GM19397 (cell line): Measurements from ENCODE around the gene COG8.
"Not testable (repeated sequence)": the region's sequence is repeated elsewhere in the genome, so short reads cannot be mapped to it uniquely, and the experiment has no call there.

Experiments
- ATAC-seq: cut with Tn5 transposase; IDR thresholded peaks from one replicate; pipeline ENCODE4 v1.9.1; 2021; ENCODE audit warnings: mild to moderate bottlenecking, moderate library complexity; ENCODE audit not compliant: unreplicated experiment

COG8 gene

DNA sequence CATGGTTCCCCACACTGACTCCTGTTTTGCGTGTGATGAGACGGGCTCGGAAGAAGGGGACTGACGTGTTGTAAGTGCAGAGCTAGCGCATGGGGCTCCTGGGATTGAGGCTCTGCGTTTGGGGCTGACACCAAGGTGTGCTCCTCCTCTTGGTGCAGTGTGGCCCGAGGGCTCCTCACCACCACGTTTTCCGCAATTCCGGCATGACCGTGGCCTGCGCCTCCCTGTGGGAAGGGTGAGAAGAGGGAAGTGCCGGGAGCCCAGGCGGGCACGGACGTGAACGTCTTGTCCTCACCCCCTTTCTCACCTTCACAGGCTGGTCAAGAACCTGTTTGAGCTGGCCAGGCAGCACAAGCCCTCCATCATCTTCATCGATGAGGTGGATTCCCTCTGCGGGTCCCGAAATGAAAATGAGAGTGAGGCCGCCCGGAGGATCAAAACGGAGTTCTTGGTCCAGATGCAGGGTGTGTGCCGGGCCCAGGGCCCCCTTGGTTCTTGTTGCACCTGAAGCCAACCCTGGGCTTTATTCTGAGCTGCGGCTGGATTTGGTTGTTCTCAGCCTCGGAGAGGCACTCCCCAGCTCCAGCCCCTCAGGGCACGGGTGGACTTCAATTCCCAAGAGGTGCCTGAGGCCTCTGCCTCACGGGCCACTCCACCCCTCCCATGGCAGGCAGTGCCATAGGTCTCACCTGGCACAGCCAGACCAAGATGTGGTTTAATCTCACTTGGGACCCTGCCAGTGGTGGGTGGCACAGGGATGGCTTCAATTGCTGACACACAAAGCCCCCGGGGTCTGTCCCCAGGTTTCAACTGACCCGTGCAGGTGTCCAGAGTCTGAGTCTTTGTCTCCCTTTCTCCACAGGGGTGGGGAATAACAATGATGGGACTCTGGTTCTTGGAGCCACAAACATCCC lies 19.3 kb downstream of the COG8 start:
- no peak for ATAC-seq

DNA sequence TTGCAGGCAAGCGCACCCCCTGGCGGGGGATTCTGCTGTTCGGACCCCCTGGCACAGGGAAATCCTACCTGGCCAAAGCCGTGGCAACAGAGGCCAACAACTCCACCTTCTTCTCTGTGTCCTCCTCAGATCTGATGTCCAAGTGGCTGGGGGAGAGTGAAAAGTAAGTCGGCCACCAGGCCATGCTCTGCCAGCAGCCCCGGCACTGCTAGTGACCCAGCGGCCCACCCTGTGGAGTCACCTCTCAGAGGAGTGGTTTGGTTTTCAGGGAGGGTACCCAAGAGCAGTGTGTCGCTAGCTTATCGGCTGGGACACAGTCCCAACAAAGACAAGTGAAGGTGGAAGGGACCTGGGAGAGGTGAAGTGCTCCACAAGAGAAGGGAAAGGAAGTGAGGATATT lies 20.0 kb downstream of the COG8 start:
- ATAC-seq = no peak

DNA sequence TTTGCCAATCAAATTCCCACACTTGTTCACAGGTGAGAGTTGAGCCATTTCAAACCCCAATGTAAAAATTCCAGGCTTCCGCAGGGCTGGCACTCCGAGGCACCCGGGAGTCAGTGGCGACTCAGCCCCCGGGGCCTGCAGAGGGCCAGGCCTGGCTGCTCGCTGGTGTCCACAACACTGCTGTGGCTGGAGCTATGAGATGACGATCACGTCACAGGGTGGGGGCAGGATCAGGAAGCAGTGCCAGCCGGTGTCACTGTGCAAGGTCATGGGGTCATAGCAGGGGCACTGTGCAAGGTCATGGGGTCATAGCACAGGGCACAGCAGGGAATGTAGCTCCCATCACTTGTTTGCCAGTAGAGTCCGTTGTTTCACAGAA lies 20.5 kb downstream of the COG8 start:
- no peak for ATAC-seq

DNA sequence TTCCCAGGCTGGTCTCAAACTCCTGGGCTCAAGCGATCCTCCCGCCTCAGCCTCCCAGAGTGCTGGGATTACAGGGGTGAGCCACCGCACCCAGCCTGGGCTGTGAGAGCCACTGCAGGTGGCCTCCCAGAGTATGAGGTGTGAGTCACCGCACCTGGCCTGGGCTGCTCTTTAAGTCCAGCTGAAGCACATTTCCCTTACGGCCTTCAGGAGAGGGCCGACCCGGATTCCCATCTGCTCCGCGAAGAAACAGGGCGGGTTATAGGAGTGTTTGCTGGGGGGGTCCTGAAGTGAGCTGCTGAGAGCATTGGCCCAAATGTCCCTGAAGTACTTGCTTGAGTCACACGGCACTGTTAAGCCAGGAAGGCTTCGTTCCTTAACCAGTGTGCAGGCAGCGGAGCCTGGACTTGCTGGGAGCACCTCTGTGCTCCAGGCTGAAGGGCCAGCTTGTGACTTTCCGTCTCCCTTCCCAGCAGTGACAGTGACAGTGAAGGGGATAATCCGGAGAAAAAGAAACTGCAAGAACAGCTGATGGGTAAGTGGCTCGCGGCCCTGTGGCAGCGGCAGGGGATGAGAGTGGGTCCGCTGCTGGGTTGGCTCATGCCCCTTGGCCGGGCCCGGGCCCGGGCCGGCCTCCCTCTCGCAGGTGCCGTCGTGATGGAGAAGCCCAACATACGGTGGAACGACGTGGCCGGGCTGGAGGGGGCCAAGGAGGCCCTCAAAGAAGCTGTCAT lies 21.0 kb downstream of the COG8 start:
- no peak for ATAC-seq

DNA sequence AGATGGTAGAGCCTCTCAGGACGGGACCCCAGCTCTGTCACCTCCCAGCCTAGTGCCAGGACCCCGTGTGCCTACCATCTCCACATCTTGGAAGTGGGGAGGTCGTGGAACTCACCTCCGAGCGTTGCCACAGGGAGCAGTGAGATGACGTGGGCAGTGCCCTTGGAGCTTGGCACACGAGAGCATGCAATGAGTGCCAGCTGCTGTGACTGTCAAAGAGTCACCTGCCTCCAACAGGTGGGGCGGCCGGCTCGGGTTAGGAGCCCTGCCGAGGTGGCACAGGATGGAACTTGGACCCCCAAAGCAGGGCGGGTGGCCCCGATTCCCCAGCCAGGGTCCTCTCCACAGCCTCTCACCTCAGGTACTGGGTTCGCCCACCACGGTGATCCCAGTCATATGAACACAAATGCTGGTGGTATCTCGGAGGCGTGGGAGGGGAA lies 22.7 kb downstream of the COG8 start:
- no peak for ATAC-seq

DNA sequence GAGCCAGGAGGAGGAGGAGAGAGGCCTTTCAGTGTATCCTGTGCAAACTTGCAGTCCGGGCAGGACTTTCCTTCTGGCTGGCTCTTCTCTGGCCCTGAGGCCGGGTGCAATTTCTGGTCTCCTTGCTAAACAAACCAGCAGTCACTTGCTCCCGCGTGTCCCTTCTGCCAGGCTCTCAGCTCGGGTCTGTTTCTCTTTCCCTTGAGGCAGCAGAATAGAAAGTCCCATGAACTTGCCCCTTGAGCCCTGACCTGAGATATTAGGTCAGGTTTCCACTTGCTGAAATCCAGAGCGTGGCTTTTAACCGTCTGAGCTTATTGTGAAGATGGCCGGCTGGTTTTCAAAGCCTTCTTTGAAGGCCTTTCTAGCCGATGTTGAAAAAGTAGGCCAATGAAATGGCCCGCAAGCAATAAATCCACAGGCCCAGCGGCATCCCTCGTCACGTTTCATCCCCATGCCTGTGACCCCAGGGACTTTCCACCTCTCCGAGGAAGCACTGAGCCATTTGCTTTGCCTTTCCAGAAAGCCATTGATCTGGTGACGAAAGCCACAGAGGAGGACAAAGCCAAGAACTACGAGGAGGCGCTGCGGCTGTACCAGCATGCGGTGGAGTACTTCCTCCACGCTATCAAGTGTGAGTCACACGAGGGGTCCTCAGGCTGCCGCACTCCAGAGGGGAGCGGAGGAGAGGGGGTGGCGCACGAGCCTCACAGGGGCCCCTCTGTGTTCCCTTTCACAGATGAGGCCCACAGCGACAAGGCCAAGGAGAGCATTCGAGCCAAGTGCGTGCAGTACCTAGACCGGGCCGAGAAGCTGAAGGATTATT lies 23.7 kb downstream of the COG8 start:
- no peak for ATAC-seq

DNA sequence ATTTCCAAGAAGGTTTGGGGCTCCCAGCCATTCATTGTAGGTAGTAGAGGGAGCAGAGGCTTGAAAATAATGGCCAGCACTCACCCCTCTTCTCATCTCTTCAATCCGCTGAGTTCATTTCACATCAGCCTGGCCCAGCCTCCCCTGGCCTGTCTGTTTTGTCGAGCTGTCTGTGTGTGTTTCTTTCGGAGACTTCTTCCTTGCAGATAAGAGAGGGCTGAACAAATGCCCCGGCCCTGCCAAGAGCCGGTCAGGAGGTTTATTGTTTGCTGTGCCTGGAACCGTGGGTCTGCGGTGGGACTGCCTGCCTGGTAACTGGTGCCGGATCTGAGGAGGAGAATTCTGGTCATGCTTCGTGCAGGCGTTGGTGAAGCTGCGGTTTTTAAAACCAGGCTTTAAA lies 24.8 kb downstream of the COG8 start:
- ATAC-seq = no peak

DNA sequence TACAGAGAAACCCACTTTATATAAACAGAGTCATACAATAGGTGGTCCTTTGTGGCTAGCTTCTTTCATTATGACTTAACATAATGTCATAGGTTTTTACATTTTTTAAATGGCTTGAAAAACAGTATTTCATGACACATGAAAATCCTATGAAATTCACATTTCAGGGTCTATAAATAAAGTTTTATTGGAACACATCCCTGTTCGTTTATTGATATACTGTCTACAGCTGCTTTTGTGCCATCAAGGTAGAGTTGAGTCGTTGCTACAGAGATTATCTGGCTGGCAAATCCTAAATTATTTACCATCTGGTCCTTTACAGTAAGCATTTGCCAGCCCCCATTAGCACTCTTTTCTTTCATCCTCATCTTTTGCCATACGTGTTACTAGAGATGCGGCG lies 25.9 kb downstream of the COG8 start:
- ATAC-seq = no peak

DNA sequence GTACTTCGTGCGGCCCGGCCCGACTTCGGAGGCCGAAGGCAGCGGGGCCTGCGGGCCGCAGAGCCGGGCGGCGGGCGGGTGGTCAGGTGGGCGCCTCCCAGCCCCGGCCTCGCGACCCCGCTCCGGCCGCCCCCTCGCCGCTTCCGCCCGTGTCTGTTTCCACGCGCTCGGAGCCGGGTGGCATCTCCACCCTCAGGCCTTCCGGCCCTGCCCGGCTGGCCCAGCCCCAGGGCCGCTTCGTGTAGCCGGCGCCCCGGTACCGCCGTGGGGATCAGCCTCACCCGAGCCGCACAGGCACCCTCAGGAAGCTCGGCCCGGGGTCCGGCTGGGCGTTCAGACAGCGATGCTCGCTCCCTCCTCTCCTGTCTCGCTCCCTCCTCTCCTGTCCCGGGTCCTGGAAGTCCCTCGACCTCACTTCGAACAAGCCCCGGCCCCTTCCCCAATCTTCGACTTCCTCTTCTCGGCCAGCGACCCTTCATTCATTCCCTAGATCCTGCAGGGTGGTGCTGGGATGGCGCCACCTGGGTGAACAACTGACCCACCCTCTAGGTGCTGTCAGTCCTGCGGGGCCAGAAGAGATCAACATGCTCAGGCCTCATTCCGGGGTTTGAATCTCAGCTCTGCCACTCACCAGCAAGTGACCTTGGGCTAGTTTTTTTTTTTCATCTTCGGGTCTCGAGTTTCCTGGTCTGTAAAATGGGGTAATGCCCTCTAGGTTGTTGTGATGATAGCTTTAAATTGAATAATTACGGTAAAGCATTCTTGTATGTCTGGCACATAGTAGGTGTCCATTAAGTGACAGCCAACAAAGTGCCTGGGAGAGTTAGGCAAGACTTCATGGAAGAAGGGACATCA lies 27.6 kb downstream of the COG8 start:
- peak; percentile 51 for ATAC-seq

DNA sequence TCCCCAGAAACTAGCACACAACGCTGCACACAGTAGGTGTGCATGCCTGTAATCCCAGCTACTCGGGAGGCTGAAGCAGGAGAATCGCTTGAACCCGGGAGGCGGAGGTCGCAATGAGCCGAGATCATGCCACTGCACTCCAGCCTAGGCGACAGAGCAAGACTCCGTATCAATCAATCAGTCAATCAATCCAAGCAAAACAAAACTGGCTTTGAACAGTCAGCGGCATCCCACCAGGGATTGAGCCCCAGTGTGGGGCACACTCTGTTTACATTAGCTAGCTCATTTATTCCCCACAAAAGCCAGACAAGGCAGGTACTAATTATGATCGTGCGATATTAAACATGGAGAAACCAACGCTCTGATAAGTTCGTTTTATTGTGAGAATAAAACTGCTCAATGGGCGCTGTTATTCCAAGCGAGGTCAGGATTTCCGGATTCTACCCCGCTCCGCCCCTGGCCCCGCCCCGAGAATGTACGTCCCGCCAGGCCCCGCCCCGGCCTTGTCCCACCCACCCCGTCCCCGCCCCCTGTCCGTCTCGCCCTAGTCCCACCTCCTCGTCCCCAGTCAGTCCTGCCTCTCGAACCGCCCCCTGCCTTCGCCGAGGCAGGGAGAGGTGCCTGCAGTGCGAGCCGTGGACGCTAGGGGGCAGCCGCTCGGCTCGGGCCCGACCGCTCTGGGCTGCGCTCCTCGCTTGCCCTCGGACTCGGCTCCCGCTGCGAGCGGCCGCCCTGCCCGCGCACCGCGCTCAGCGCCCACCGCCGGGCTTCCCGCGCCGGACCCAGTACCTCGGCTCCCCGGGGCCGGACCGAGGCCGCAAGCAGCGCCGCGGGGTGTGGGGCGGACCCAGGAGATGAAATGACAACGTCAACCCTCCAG lies 28.5 kb downstream of the COG8 start, which contains the start of gene VPS4A:
Gene VPS4A (plus strand): TSS at position 698 of the 880 bp plus-strand sequence. CDS start 162 bp downstream, at position 860.
- peak; percentile 95 for ATAC-seq

DNA sequence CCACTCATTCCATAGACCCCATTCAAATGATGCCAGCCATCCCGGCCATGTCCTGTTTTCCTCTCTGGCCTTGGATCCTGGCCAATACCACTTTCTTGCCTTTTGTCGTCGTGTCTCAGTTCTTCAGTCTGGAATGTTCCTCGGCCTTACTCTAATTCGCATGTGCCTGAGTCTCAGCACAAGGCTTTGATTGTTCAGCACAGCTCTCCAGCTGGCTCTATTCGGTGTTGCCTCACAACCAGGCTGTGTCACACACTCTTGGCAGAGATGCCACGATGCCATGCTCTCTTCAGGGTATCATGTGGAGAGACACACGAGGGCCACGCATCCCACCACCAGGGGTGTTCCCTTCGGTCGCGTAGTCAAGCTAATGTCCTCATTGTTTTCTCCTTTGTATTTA lies 30.0 kb downstream of the COG8 start:
- ATAC-seq = no peak

DNA sequence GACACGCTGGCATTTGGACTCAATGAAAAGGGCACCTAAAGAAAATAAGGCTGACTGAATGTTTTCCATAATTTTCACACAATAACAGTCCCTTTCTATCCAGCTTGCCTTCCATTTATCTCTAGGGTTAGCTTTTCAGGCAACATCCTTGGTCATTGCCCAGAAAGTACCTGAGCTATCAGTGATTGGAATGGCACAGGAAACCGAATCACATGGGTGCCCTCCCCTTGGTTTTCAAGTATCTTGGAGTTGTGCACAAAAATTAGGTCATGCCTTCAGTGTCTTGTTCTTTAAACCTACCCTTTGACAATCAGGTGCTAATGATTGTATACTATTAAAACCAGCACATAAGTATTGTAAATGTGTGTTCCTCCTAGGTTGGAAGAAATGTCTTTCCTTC lies 31.5 kb downstream of the COG8 start:
- ATAC-seq = no peak

DNA sequence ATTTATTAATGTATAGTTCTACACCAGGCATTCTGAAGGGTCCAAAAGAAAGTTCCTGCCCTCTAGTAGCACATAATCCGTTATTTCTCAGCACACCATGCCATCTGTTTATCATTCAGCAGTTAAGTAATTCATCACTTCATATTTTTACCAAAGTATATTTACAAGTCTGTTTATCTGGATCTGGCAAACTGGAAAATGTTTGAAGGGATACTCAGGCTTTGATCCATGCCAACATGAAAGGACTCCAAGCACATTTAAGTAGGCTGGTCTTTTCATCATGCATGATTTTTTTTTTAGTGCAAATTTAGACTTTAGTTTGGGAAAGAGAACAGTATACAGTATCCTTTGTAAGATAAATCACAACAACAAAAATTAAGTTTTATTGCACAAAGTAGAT lies 32.3 kb downstream of the COG8 start:
- no peak for ATAC-seq

DNA sequence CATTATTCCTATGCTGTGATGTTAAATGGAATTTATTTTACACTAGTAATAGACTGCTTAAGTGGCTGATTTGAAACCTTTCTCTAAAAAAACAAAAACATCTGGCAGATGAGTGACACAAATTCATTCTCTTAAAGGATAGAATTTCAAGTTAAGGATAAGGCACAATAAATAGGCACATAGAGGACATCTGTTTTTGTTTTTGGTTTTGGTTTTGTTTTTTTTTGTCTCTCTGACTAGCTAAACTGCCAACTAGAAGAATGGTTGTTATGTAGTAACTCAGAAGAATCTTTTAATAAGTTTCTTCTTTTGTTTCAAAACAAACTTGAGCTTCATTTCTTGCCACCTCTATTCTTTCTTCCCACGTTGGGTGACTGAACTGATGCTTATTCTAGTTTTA lies 33.3 kb downstream of the COG8 start:
- ATAC-seq = no peak

DNA sequence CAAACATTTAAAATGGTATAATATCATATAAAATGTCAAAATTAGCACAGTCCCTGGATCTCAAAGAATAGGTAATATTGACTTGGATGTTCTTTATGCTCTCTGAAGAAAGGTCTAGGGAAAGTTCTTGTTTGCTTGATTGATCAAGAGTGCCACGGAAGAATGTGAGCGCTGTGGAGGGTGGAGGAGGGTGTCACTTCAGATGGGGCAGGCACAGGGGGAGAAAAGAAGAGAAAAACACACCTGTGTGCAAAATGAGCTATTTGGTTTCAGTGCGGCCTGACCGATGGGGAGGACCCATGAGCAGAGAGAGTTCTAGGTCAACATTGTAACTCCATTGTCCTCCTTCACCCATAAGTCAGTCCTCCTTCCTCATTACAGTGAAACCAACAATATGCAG lies 37.1 kb downstream of the COG8 start:
- no peak for ATAC-seq

DNA sequence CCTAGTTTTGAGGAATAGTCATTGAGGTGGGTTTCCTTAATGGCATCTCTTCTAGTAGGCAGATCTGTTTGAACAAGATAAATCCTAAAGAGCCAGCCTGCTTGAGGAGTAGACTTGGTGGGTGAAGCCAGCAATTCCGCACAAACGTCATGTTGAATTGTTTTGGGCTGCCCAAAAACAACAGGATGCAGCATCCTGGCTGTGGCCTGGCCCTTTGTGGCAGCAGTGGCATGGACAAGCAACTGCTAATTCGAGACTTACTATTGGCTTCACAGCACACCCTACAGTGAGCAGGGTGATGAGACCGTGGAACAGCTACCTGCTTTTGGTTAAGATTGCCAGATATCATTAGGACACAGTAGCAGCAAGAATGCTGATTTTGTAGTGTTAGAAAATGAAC lies 37.5 kb downstream of the COG8 start:
- no peak for ATAC-seq

DNA sequence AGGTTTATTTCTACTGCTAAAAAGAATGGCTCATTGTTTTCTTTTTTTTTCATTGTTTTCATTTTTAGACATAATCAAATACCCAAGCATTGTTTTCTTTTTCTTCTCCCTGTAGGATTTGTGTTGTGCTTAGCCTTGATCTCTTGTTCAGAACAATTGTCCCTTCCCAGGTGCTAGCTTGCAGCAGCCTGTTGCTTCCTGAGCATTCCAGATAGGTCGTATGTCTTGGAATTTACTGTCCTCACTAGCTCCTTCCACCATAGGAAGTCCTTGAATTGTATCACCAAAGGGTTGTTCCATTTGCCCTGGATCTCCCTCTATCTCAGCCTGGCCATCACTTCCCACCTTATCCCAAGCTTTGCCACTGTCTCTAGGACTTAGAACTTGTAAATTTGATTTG lies 38.2 kb downstream of the COG8 start:
- ATAC-seq = no peak

DNA sequence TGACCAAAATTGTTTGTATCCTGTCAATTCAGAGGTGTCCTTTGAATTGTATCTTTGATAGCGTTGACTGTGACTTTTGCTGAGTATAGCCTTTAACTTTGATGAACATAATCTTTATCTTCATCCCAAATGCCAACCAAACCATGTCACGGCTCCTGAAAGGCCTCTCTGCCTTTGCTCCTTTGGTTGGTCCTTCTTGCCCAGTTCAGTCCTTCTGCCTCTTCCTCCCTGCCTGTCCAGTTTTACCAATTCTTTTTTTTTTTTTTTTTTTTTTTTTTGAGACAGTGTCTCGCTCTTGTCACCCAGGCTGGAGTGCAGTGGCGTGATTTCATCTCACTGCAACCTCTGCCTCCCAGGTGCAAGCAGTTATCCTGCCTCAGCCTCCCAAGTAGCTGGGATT lies 41.1 kb downstream of the COG8 start:
- ATAC-seq = no peak

DNA sequence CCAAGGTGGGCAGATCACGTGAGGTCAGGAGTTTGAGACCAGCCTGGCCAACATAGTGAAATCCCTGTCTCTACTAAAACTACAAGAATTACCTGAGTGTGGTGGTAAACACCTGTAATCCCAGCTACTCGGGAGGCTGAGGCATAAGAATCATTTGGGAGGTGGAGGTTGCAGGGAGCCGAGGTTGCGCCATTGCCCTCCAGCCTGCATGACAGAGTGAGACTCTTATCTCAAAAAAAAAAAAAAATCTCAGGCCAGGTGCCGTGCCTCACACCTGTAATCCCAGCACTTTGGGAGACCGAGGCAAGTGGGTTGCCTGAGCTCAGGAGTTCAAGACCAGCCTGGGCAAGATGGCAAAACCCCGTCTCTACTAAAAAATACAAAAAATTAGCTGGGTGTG lies 42.6 kb downstream of the COG8 start:
- not testable (repeated sequence) for ATAC-seq
